SK-MEL-5 (cell line): Measurements from ENCODE around the gene USH2A. TPM values are rescaled to one million over a fixed set of nuclear protein-coding genes. Genes with fewer than 3 reads are reported as not detected.
"Not testable (repeated sequence)": the region's sequence is repeated elsewhere in the genome, so short reads cannot be mapped to it uniquely, and the experiment has no call there.

Experiments
- DNase-seq: peaks from one replicate; pipeline ENCODE4 v3.0.0-alpha.2; 2016; ENCODE audit warnings: low read depth, low spot score
- in situ Hi-C: cut with HindIII; loops from 2 replicates; pipeline ENCODE4 v1.10.0; 2016; ENCODE audit warnings: low sequenced_read_pairs, high pct_unique_total_duplicates, low pct_unique_long_range_greater_than_20kb
- total RNA-seq: library from RNA; depleted of rRNA; stranded (reverse); fragments of >200 nt; shearing (Covaris generic); gene quantifications from 2 replicates; pipeline ENCODE4 v1.2.3, GENCODE V29; 2014

Gene USH2A
- total RNA-seq, 1 experiment from 2014 or later, result 0.79 TPM

GRCh38 chr1:216184126-216184680, 239.0 kb downstream of the USH2A start:
- DNase-seq, result peak; percentile 42
- in situ Hi-C loops, result loop anchor here (10.0 kb wide), 1 partner anchor 139 kb away; no protein-coding TSS in a partner anchor

GRCh38 chr1:216183454-216183853, 239.8 kb downstream of the USH2A start:
- in situ Hi-C loops, result loop anchor here (10.0 kb wide), 1 partner anchor 139 kb away; no protein-coding TSS in a partner anchor
- DNase-seq, result no peak

GRCh38 chr1:216183007-216183406, 240.2 kb downstream of the USH2A start:
- in situ Hi-C loops, result loop anchor here (10.0 kb wide), 1 partner anchor 138 kb away; no protein-coding TSS in a partner anchor
- peak; percentile 24 for DNase-seq

- no peak for DNase-seq
- in situ Hi-C loops, result loop anchor here (10.0 kb wide), 1 partner anchor 137 kb away; no protein-coding TSS in a partner anchor
These were observed 241.7 kb downstream of the USH2A start for GRCh38 chr1:216181590-216181989.

- no peak for DNase-seq
- in situ Hi-C loops, result no loop called here
These were observed 245.0 kb downstream of the USH2A start for GRCh38 chr1:216178281-216178680.

GRCh38 chr1:216176970-216177369, 246.3 kb downstream of the USH2A start:
- no peak for DNase-seq
- in situ Hi-C loops, result no loop called here

- peak; percentile 79 for DNase-seq
- in situ Hi-C loops, result no loop called here
These were observed 247.5 kb downstream of the USH2A start for GRCh38 chr1:216175714-216176113.

GRCh38 chr1:216173376-216173995, 249.8 kb downstream of the USH2A start:
- in situ Hi-C loops, result no loop called here
- DNase-seq, result no peak

- in situ Hi-C loops, result no loop called here
- no peak for DNase-seq
These were observed 253.9 kb downstream of the USH2A start for GRCh38 chr1:216169351-216169750.

GRCh38 chr1:216168546-216168945, 254.7 kb downstream of the USH2A start:
- in situ Hi-C loops, result no loop called here
- DNase-seq, result no peak

GRCh38 chr1:216154063-216154462, 269.2 kb downstream of the USH2A start:
- in situ Hi-C loops, result no loop called here
- no peak for DNase-seq

GRCh38 chr1:216153130-216153529, 270.1 kb downstream of the USH2A start:
- no peak for DNase-seq
- in situ Hi-C loops, result no loop called here

GRCh38 chr1:216145451-216146018, 277.7 kb downstream of the USH2A start:
- in situ Hi-C loops, result not testable (repeated sequence)

GRCh38 chr1:216144661-216145450, 278.4 kb downstream of the USH2A start:
- no peak for DNase-seq
- in situ Hi-C loops, result no loop called here

More at GRCh38 chr1:216145451-216146018, 277.7 kb downstream of the USH2A start:
- not testable (repeated sequence) for DNase-seq

- DNase-seq, result no peak
- in situ Hi-C loops, result no loop called here
These were observed 280.3 kb downstream of the USH2A start for GRCh38 chr1:216142921-216143320.

GRCh38 chr1:216140730-216141524, 282.3 kb downstream of the USH2A start:
- peak; percentile 64 for DNase-seq
- in situ Hi-C loops, result no loop called here

GRCh38 chr1:216124192-216124781, 299.0 kb downstream of the USH2A start:
- in situ Hi-C loops, result no loop called here
- no peak for DNase-seq
